GM12891 (cell line): ENCODE results near the gene RALGPS1.

Source experiments
- DNase-seq: peaks from one replicate; pipeline ENCODE4 v3.0.0; 2011; ENCODE audit warnings: low spot score; ENCODE audit not compliant: insufficient read length
- FAIRE-seq: peaks from 2 replicates; lab custom pipeline; 2011; peaks lifted over from hg19 to GRCh38; lab: Jason Lieb, UNC
- PAX5 ChIP-seq: IDR thresholded peaks from 2 replicates; pipeline ENCODE4 v1.6.1; 2011; ENCODE audit warnings: low read length, moderate library complexity, mild to moderate bottlenecking; ENCODE audit not compliant: insufficient read depth, severe bottlenecking
- POLR2A ChIP-seq: IDR thresholded peaks from 2 replicates; pipeline ENCODE4 v1.6.1; 2011; ENCODE audit warnings: low read depth, low read length, control low read depth
- POLR2AphosphoS5 ChIP-seq: IDR thresholded peaks from 2 replicates; pipeline ENCODE4 v1.6.1; 2011; ENCODE audit warnings: low read depth, low read length, control low read depth
- POU2F2 ChIP-seq: IDR thresholded peaks from 2 replicates; pipeline ENCODE4 v1.6.1; 2011; ENCODE audit warnings: low read depth, mild to moderate bottlenecking, control low read depth, low read length, moderate library complexity
- SPI1 ChIP-seq: IDR thresholded peaks from 2 replicates; pipeline ENCODE4 v1.6.1; 2011; ENCODE audit warnings: low read depth, low read length, control low read depth
- TAF1 ChIP-seq: IDR thresholded peaks from 2 replicates; pipeline ENCODE4 v1.6.1; 2011; ENCODE audit warnings: low read depth, low read length, control low read depth

RALGPS1 gene

DNA sequence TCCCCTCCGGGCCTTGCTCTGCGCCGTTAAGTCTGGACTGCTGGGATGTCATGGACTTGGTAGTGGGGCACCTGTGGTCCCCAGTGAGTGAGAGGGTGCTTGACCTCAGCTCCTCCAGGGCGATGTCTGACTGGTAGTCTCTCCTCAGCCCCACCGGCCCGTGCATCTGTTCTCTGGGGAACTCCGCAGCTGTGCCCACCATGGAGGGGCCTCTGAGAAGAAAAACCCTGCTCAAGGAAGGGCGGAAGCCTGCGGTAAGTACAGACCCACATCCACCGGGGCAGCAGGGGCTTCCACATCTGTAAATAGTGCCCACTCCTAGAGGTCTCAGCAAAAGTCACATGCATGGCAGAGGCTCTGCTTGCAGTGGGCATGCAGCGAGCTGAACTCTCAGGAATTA lies 297.4 kb downstream of the RALGPS1 start:
- TF ChIP-seq POLR2A (no peak), SPI1 (no peak), POLR2AphosphoS5 (no peak), POU2F2 (no peak), PAX5 (no peak), TAF1 (no peak)
- FAIRE-seq (no peak), DNase-seq (no peak)

- TF ChIP-seq PAX5 (no peak), POLR2A (no peak), POLR2AphosphoS5 (no peak), TAF1 (no peak), SPI1 (no peak), POU2F2 (no peak)
- FAIRE-seq (no peak), DNase-seq (no peak)
Measured at GRCh38 chr9:127212453-127212852, 297.9 kb downstream of the RALGPS1 start.

DNA sequence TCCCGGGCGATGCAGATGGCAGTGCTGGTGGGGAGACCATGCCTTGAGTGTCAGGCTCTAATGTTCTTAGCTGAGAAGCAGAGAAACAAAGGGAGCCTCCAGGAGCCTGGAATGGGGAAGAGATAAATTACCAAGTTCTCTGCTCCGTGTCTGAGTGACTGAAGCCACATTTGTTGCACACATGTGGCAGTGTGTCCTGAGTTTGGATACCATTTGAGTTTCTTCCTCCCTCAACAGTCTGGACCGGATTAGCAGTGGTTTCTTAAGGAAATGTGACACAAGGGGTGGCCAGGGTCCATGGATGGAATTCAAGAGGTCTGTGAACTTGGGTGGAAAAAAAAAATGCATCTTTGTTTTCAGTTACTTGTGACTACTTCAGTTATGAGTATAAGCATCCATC lies 299.3 kb downstream of the RALGPS1 start:
- no peak for DNase-seq
- FAIRE-seq, result no peak
- TF ChIP-seq POU2F2 (no peak), PAX5 (no peak), POLR2A (no peak), POLR2AphosphoS5 (no peak), TAF1 (no peak), SPI1 (no peak)

GRCh38 chr9:127214421-127215267 lies 300.1 kb downstream of the RALGPS1 start:
- DNase-seq (peak; percentile 74), FAIRE-seq (peak; percentile 87)
- no peak for TF ChIP-seq TAF1
- no peak for TF ChIP-seq POU2F2
- TF ChIP-seq POLR2AphosphoS5, result no peak
- no peak for TF ChIP-seq POLR2A
- no peak for TF ChIP-seq PAX5
- TF ChIP-seq SPI1, result no peak

- DNase-seq (no peak), FAIRE-seq (no peak)
- TF ChIP-seq POLR2A, result no peak
- no peak for TF ChIP-seq SPI1
- TF ChIP-seq TAF1, result no peak
- TF ChIP-seq POU2F2, result no peak
- TF ChIP-seq POLR2AphosphoS5, result no peak
- no peak for TF ChIP-seq PAX5
Measured at GRCh38 chr9:127215268-127216209, 301.0 kb downstream of the RALGPS1 start.

GRCh38 chr9:127216210-127216887 lies 301.8 kb downstream of the RALGPS1 start:
- TF ChIP-seq POU2F2, result no peak
- TF ChIP-seq PAX5, result no peak
- no peak for TF ChIP-seq POLR2AphosphoS5
- TF ChIP-seq POLR2A, result no peak
- no peak for TF ChIP-seq SPI1
- no peak for TF ChIP-seq TAF1
- FAIRE-seq (no peak), DNase-seq (no peak)

DNA sequence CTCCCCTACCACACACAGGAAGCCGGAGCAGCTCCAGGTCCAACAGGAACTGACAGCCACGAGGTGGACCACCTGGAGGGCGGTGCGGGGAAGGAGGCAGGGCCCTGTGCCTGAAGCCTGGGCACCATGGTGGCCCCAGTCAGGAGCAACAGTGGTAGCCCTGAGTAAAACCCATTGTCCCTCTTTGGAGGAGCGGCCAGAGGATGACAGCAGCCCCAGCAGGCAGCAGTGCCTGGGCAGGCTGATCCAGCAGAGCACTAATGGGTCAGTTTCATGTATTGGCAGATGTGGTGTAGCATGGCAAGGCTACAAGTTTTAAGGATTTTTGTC lies 302.3 kb downstream of the RALGPS1 start:
- FAIRE-seq (no peak), DNase-seq (no peak)
- TF ChIP-seq POLR2A (no peak), PAX5 (no peak), POU2F2 (no peak), TAF1 (no peak), SPI1 (no peak), POLR2AphosphoS5 (no peak)

GRCh38 chr9:127218818-127219217 lies 304.2 kb downstream of the RALGPS1 start:
- TF ChIP-seq TAF1, result no peak
- no peak for TF ChIP-seq POLR2AphosphoS5
- no peak for TF ChIP-seq PAX5
- TF ChIP-seq POLR2A, result no peak
- no peak for TF ChIP-seq POU2F2
- no peak for TF ChIP-seq SPI1
- DNase-seq (no peak), FAIRE-seq (no peak)

GRCh38 chr9:127219520-127219919 lies 304.9 kb downstream of the RALGPS1 start:
- no peak for TF ChIP-seq POLR2A
- TF ChIP-seq PAX5, result no peak
- no peak for TF ChIP-seq POLR2AphosphoS5
- TF ChIP-seq POU2F2, result no peak
- TF ChIP-seq TAF1, result no peak
- no peak for TF ChIP-seq SPI1
- DNase-seq, result no peak
- FAIRE-seq, result no peak
